GM10266 (cell line): ENCODE data around the gene MORF4L2.

Experiments
- DNase-seq: peaks from one replicate; pipeline ENCODE4 v3.0.0; 2012; ENCODE audit errors: extremely low spot score
- TF ChIP-seq, protein P1 (sequence below): IDR thresholded peaks from 2 replicates; pipeline ENCODE4 v1.5.1; 2012; ENCODE audit warnings: mild to moderate bottlenecking, low read depth; ENCODE audit not compliant: control insufficient read depth, insufficient read depth; ENCODE audit errors: missing control alignments

MORF4L2 gene, protein sequence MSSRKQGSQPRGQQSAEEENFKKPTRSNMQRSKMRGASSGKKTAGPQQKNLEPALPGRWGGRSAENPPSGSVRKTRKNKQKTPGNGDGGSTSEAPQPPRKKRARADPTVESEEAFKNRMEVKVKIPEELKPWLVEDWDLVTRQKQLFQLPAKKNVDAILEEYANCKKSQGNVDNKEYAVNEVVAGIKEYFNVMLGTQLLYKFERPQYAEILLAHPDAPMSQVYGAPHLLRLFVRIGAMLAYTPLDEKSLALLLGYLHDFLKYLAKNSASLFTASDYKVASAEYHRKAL

DNA sequence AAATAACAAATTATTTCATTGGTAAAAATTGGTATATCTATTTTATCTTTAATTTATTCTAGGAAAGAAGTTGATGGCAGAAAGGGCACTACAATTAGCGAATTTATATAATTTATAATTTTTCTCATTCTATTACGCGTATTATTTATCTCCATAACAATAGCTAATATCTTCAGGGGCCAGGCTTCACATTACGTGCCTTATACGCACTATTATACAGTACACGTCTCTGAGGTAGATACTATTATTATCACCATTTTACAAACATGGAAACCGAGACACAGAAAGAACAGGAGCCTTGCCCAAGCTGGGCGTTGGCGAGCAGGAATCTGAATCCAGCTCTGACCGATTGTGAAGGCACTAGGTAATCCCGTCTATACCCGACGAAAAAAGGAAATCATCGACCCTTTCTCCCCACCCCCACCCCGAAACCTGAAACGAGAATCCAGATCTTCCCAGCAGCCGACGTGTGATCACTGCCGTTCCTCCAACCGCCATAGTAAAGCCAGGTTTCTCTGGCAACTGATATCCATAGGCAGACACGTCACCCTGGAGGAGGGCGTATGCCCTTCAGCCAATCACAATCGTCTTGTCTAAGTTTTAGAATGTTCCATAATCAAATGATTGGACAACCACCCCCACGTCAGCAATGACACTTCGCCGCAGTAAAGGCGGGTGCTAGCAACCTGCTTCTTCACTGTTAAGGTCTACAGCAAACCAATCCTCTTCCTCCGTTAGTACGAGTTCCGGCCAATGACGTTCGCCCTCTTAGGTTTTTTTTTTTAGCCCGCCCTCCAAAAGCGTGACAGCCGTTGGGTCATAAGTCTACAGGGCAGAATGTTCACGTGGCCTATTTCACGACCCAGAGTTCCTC, at the start of gene MORF4L2:
TSS of gene MORF4L2 (minus strand) at position 501 of the 874 bp plus-strand sequence. CDS start 9,672 bp downstream, outside the sequence.
- TF ChIP-seq, protein P1, sequence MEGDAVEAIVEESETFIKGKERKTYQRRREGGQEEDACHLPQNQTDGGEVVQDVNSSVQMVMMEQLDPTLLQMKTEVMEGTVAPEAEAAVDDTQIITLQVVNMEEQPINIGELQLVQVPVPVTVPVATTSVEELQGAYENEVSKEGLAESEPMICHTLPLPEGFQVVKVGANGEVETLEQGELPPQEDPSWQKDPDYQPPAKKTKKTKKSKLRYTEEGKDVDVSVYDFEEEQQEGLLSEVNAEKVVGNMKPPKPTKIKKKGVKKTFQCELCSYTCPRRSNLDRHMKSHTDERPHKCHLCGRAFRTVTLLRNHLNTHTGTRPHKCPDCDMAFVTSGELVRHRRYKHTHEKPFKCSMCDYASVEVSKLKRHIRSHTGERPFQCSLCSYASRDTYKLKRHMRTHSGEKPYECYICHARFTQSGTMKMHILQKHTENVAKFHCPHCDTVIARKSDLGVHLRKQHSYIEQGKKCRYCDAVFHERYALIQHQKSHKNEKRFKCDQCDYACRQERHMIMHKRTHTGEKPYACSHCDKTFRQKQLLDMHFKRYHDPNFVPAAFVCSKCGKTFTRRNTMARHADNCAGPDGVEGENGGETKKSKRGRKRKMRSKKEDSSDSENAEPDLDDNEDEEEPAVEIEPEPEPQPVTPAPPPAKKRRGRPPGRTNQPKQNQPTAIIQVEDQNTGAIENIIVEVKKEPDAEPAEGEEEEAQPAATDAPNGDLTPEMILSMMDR: no peak

DNA sequence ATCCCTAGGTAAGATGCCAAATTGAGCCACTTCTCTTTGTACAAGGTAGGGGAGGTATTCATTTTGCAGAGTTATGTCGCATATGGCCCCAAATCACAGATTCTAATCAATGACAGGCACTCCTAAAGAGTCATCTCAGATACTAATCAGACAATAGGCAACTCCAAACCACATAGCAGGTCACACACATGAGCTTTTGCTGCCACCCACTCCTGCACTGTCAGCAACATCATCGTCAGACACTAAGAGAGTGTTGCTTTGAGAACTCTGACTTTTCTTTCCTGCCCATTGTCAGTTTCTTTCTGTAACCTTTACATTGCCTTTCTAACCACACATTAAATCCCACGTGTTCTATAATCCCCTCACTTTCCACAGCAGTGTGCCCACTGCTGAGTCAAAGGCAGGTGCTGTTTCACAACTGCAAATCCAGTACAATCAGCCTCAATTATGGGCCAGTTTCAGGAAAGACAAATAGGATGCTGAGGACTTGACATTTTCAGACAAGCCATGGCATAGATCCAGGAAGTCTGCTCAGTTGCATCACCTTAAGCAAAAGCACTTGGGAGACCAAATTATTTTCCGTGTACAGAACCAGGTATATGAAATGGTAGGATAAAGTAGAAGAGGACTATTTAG, 47.7 kb upstream of the MORF4L2 start:
- no peak for DNase-seq
- TF ChIP-seq, protein P1: no peak

More for the DNA sequence above, at the start of gene MORF4L2:
- peak; percentile 75 for DNase-seq

DNA sequence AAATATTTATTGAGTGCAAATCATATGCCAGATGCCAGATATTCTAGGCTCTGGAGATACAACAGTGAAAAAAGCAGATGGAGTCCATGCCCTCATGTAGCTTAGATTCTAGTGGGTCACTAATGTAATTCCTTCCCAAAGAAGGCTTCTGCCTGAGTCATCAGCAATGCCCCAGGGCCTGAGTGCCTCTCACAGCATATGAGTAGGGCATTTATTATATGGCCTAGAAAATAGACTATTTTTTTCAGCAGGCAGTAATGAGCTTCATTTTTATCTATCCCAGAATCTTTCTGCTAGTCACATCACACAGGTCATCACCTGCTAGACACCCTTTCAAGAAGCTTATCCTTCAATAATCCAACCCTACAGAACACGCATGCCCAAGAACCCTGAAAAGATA, 46.5 kb upstream of the MORF4L2 start:
- DNase-seq: no peak
- TF ChIP-seq, protein P1: no peak

DNA sequence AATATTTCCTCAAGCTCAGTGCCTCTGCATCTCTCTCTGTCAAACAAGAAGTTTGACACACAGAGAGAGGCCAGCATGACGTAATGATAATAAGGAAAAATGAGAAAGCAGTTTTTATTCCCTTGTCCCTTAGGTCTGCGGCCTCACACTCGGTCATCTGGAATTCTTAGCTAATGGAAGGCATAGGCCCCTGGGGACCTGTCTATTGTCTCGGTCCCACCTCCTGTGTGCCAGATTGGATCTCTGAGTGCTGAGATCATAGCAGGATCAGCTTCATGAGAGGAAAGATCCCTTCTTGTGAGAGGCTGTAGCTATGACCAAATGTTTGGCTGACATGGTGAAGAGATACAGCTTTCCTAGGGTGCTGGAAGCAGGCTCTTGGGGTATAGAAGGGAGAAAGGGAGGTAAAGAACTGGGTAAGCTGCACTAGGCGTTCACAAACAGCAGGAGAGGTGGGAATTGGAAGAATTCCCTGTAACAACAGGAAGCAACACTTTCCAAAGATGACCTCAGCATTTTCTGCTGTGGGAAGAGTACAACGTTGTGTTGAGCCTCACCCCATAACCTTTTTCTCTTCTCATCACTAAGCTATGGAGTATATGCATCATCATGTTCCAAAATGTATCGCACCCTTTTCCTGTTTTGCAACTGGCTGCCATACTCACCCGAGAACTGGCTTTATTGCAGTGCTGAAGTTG, 44.4 kb upstream of the MORF4L2 start:
- DNase-seq: no peak
- TF ChIP-seq, protein P1: no peak

DNA sequence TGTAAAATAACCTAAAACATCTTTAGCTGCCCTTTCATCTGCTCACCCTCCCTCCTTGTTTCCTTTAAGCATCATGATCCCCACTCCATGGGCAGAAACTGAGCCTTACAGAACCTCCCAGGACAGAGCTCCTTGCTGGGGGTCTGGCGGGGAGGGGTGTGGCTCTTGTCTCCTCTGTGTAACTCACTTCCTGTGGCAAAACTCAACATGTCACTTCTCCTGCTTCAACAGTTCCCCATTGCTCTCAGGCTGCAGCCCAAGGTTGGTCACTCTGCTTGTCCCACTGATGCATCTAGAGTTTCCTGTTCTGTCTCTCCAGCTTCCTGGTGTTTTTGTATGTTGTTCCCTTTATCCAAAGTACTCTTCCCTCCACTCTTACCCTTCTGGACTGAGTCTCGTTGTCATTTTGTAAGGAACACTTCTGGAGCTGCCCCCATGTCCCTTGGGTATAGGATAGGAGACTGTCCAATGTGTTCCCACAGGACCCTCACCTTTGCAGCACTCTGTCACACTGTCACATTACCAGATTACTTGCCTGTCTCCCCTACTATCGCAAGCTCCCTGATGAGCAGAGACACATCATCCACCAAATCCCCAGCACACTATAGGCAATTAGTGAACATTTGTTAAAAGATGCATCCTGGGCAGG, 43.8 kb upstream of the MORF4L2 start:
- no peak for DNase-seq
- TF ChIP-seq, protein P1: no peak

DNA sequence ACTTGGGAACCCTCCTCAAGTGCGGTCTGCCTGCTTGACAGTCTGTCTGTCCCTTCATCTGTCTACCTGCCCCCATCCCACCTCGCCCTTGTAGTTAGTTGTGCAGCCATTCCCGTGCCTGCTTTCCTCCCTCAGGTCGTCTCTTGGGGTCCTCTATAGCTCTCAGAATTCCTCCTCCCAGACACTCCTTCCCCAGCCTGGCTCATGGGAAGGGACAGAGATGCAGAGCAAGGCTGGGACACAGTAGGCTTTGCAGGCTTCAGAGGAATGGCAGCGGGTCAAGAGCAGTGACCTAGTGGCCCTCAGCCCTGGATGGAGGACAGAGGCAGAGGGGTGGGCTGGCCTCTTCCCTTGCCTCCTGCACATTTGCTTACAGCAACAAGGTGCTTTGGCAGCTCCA, 42.5 kb upstream of the MORF4L2 start:
- no peak for DNase-seq
- TF ChIP-seq, protein P1: no peak
